ENCODE results near the gene C17orf113. TPM values are rescaled to one million over a fixed set of nuclear protein-coding genes. Genes with fewer than 3 reads are reported as not detected.
A peak's percentile ranks its signal among the peaks of the same experiment; 100 is the strongest.

Gene C17orf113
- total and polyA plus RNA-seq, 2 of the 13 experiments (the other 11 are each of a cell fraction or from before 2014, with no cell fraction given), result 0.87 to 1.1 TPM

GRCh38 chr17:42016941-42017865, 33.2 kb downstream of the C17orf113 start, which contains the start of gene DNAJC7 (continued):
- TF ChIP-seq ZBTB2 (CRISPR knock-in tag; IDR thresholded peaks at IDR 0.05; ENCODE audit: low read depth) (peak; percentile 100), ZNF230 (CRISPR knock-in tag; IDR thresholded peaks at IDR 0.05) (peak; percentile 96), PCBP1 (IDR thresholded peaks at IDR 0.05; ENCODE audit: borderline replicate concordance, low read depth, low read length) (0 out of 2 replicates have a peak, but pooled peaks have one; percentile 19), GABPA (IDR thresholded peaks at IDR 0.05; ENCODE audit: low read depth, low read length) (peak; percentile 84), GABPA (CRISPR knock-in tag; IDR thresholded peaks at IDR 0.05; ENCODE audit: low read depth) (peak; percentile 95), LBX2 (CRISPR knock-in tag; IDR thresholded peaks at IDR 0.05; ENCODE audit: borderline replicate concordance) (peak; percentile 31; the same call in 1 of the 2 replicates), ZNF614 (CRISPR knock-in tag; IDR thresholded peaks at IDR 0.05; ENCODE audit: borderline replicate concordance) (peak; percentile 86; the same call in 1 of the 2 replicates), RAD51 (IDR thresholded peaks at IDR 0.05; ENCODE audit: borderline replicate concordance) (no peak), ELF3 (CRISPR knock-in tag; IDR thresholded peaks at IDR 0.05) (peak; percentile 83; the same call in 1 of the 2 replicates), ZNF619 (CRISPR knock-in tag; IDR thresholded peaks at IDR 0.05) (peak; percentile 60; the same call in 1 of the 2 replicates), ZNF607 (CRISPR knock-in tag; IDR thresholded peaks at IDR 0.05; ENCODE audit: borderline replicate concordance) (peak; percentile 96), SIX1 (CRISPR knock-in tag; IDR thresholded peaks at IDR 0.05; ENCODE audit: borderline replicate concordance) (no peak; the same call in 1 of the 2 replicates), PBX3 (CRISPR knock-in tag; IDR thresholded peaks at IDR 0.05; ENCODE audit: borderline replicate concordance) (no peak), ZNF30 (CRISPR knock-in tag; IDR thresholded peaks at IDR 0.05) (peak; percentile 72; the same call in 1 of the 2 replicates), SUZ12 (IDR thresholded peaks at IDR 0.05; ENCODE audit: low read depth, low read length) (no peak), ZNF337 (CRISPR knock-in tag; IDR thresholded peaks at IDR 0.05; ENCODE audit: borderline replicate concordance, low read depth) (peak; percentile 54; the same call in 1 of the 2 replicates), CHD4 (IDR thresholded peaks at IDR 0.05; ENCODE audit: borderline replicate concordance, low read length) (no peak)
- TF ChIP-seq, protein P1, sequence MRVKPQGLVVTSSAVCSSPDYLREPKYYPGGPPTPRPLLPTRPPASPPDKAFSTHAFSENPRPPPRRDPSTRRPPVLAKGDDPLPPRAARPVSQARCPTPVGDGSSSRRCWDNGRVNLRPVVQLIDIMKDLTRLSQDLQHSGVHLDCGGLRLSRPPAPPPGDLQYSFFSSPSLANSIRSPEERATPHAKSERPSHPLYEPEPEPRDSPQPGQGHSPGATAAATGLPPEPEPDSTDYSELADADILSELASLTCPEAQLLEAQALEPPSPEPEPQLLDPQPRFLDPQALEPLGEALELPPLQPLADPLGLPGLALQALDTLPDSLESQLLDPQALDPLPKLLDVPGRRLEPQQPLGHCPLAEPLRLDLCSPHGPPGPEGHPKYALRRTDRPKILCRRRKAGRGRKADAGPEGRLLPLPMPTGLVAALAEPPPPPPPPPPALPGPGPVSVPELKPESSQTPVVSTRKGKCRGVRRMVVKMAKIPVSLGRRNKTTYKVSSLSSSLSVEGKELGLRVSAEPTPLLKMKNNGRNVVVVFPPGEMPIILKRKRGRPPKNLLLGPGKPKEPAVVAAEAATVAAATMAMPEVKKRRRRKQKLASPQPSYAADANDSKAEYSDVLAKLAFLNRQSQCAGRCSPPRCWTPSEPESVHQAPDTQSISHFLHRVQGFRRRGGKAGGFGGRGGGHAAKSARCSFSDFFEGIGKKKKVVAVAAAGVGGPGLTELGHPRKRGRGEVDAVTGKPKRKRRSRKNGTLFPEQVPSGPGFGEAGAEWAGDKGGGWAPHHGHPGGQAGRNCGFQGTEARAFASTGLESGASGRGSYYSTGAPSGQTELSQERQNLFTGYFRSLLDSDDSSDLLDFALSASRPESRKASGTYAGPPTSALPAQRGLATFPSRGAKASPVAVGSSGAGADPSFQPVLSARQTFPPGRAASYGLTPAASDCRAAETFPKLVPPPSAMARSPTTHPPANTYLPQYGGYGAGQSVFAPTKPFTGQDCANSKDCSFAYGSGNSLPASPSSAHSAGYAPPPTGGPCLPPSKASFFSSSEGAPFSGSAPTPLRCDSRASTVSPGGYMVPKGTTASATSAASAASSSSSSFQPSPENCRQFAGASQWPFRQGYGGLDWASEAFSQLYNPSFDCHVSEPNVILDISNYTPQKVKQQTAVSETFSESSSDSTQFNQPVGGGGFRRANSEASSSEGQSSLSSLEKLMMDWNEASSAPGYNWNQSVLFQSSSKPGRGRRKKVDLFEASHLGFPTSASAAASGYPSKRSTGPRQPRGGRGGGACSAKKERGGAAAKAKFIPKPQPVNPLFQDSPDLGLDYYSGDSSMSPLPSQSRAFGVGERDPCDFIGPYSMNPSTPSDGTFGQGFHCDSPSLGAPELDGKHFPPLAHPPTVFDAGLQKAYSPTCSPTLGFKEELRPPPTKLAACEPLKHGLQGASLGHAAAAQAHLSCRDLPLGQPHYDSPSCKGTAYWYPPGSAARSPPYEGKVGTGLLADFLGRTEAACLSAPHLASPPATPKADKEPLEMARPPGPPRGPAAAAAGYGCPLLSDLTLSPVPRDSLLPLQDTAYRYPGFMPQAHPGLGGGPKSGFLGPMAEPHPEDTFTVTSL (CRISPR knock-in tag; IDR thresholded peaks at IDR 0.05; ENCODE audit: borderline replicate concordance), result peak; percentile 71; the same call in 1 of the 2 replicates

Measured in HepG2 (cell line).